Dedifferentiated amniotic fluid mesenchymal stem cell (primary cell): ENCODE data around the gene COQ10B.
"Not testable (repeated sequence)": the region's sequence is repeated elsewhere in the genome, so short reads cannot be mapped to it uniquely, and the experiment has no call there.

Experiments used
- DNase-seq: peaks from one replicate; pipeline ENCODE4 v3.0.0-alpha.2; 2016; ENCODE audit errors: extremely low spot score

The COQ10B gene

DNA sequence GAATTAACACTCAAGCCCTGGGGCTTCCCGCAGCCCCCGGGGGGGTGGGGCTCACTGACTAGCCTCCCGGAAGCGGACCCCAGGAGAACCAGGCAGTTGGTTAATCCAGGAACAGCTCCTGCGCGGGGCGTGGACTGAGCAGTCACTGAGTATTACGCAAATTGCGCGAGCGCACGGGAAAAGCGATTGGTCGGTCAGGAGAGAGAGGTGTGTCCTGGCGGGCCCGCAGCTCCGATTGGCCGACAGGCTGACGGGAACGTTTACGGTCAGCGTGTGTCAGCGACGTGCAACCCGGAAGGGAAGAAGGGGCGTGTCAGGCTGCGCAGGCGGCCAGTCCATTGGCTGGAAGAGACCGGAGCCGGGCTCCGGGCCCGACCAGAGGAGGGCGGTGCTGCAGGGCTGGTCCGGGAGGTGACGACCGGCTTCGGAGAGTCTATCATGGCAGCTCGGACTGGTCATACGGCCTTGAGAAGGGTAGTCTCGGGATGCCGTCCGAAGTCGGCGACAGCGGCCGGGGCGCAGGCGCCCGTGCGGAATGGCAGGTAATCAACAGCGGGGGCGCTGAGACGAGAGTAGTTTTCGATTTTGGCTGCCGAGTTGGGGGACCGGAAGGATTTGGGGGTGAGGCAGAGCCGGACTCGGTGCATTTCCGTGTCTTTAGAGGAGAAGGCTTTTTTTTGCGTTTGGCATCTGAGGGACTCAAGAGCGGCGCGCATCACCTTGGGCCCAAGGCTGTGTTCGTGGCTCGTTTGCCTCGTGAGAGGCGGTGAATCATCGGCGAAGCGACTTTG is at the start of gene COQ10B:
COQ10B (plus strand) TSS at position 430 of the 791 bp plus-strand sequence; CDS start at position 439, 9 bp downstream.
- DNase-seq = peak; percentile 100

DNA sequence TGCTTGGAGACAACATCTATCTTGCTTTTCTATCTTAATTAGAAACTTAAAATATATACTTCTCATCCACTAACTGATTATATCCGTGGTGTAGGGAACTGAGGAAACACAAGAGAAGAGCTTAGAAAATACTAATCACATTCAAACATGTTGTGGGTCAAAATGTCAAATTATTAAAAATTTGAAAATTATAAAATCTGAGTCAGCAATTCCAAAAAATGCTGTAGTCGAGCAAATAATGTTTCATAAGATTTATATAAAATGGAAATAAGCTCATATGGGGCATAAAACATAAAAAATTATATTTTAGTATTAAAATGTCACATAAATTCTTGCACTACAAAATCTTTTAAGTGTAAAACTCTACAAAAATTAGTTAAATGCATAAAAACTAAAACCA is 47.8 kb upstream of the COQ10B start:
- no peak for DNase-seq

DNA sequence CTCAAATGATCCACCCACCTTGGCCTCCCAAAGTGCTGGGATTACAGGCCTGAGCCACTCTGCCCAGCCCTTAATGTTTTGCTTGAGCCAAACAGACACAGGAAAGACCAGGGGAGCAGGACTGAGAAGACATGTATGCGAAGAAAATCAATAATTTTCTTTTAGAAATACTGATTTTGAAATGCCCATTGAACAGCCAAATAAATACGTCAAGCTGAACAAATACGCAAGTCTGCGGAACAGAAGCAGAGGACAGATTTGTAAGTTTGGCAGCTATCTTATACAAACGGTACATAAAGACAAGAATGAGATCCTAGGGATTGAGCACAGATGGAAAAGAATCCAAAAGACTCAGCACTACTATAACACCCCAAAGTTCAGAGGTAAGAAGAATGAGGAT is 39.3 kb upstream of the COQ10B start:
- DNase-seq = no peak

GRCh38 chr2:197414515-197414914 is 38.8 kb upstream of the COQ10B start:
- DNase-seq = no peak

DNA sequence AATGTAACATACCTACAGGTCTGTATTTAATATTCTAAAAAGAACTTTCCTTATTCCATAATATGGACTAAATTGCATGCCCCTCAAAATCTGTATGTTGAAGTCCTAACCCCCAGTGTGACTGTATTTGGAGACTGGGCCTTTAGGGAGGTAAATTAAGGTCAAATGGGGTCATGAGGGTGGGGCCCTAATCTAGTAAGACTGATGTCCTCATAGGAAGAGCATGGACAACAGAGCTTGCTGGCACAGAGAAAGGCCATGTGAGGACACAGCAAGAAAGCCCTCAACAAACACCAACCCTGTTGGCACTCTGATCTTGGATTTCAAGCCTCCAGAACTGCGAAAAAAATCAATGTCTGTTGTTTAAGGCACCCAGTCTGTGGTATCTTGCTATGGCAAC is 37.1 kb upstream of the COQ10B start:
- DNase-seq = no peak

GRCh38 chr2:197419438-197419837 is 33.9 kb upstream of the COQ10B start:
- no peak for DNase-seq

GRCh38 chr2:197423307-197423706 is 30.0 kb upstream of the COQ10B start:
- DNase-seq = no peak

GRCh38 chr2:197425550-197425949 is 27.8 kb upstream of the COQ10B start:
- DNase-seq = no peak

DNA sequence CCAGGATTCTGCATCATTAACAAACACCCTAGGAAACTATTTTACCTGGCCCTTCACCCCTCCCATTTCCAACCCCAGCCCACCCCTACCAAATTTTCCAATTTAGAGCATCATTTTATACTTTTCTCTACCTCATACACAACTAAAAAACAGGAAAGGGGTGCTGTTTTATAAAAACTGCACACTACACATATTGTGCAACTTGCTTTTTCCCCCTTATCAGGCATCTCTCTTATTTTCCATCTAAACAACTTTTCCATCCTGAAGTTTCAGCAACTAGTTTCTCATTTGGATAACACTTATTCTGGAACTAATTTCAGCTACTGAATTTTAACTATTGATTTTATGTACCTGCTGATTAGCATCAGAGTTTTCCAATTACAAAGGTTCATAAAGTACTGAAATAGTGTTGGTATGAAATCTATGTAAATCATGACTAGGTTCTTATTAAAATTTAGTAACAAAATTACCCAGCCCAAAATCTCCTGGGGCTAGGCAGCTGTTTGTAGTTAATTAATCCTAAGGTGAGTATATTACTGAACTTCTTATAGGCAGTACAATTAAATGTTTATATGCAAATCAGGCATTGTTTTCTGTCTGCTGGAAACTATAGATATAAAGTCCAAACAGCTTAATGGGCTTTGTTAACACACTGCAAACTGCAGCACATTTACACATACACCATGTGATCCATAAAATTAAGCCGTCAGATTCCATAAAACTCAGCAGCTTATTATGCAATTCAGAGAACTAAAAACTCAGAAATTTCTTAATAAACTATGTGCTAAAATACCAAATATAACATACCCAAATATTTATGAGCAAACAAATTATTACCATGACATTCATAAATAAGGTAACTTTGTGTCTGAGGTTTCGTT is 26.4 kb upstream of the COQ10B start:
- no peak for DNase-seq

- no peak for DNase-seq
Measured at GRCh38 chr2:197427986-197428385, 25.4 kb upstream of the COQ10B start.

- no peak for DNase-seq
Measured at GRCh38 chr2:197431858-197432257, 21.5 kb upstream of the COQ10B start.

DNA sequence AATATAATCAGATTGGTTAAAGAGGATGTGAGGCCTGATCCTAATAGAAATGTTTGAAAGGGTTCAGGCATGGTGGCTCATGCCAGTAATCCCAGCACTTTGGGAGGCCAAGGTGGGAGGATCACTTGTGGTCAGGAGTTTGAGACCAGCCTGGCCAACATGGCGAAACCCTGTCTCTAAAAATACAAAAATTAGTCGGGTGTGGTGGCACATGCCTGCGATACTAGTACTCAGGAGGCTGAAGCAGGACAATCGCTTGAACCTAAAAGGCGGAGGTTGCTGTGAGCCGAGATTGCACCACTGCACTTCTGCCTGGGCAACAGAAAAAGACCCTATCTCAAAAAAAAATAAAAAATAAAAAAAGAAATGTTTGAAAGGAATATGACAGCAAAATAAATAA is 20.8 kb upstream of the COQ10B start:
- not testable (repeated sequence) for DNase-seq

DNA sequence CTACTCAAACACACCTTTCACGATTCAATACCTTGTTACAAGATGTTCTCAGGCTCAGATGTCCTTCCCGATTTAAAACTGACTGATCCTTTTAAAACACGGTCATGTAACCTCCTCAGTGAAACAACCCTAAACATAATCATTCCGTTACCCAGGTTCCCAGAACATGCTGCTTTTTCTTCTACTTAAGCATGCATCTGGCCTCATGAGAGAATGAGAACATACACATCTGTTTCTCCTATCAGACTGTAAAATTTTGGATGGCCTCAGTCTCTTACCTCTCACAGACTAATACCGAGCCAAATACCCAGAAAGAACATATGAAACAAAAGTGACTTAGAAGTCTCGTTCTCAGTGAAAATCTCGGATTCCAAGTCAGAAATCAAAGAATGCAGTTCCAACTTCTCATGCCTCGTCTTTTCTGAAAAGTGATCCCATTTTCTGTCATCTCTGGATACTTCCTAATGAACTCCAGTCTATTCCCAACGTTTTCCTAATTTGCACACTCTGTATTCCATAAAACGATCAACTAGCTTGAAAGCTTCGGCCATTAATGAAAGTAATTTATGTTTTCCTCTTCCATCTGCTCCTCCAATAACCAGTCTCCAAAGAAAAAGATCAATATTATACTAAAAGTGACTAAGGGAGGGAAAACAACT is 19.4 kb upstream of the COQ10B start:
- DNase-seq = no peak

DNA sequence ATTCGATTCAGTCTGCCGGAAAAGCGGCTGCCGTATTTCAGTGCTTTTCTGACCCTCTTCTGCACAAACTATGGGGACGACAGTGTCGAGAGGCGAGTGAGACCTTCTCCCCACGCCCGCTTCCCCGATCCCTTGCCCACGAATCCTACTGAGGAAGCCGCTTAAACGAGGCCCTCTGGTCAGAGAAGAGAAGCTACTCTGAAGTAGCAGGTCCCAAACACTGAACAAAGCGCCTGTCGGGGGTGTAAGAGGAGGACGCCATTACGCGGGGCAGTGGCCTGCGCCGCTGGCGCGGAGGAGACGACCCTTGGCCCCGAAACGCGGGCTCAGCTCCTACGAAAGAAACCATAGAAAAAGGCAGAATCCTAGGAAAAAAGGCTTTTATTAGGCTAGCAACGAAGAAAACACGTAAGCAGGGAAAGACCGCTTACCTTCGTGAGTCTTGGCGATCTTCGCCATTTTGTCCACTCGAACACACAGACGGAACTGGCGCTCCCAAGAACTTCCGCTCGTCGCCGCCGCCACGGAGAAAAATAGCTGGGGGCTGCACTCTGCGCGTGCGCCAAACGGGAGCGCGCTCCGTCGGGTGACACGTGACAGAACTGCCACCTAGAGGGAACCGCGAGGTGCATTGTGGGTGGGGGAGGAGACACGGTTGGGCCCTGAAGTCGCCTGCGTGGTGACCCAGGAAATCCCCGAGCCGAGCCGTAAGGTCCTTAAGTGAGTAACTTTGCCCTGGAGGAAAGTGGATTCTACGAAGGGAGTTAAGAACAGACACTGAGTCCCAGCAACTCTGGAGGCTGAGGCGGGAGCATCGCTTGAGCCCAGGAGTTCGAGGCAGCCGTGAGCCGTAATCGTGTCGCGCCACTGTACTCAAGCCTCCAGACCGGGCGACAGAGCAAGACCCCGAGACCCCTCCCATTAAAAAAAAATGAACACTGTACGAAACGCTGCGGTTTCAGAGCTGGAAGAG is 18.5 kb upstream of the COQ10B start, which contains the start of gene SF3B1:
SF3B1 (minus strand) TSS at position 488 of the 973 bp plus-strand sequence; CDS start at position 459, 29 bp downstream.
- DNase-seq = peak; percentile 96

GRCh38 chr2:197435598-197436420 is 17.5 kb upstream of the COQ10B start:
- no peak for DNase-seq

DNA sequence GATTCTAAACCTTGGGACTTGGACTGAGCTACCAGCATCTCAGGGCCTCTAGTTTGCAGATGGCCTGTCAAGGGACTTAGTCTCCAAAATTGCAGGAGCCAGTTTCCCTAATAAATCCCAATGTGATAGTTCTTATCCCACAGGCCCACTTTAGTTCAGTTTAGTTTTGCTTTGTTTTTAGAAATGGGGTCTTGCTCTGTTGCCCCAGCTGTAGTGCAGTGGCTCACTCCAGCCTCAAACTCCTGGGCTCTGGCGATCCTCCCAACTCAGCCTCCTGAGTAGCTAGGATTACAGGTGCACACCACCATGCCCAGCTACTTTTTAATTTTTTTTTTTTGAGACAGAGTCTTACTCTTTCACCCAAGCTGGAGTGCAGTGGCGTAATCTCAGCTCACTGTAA is 16.0 kb upstream of the COQ10B start:
- no peak for DNase-seq

DNA sequence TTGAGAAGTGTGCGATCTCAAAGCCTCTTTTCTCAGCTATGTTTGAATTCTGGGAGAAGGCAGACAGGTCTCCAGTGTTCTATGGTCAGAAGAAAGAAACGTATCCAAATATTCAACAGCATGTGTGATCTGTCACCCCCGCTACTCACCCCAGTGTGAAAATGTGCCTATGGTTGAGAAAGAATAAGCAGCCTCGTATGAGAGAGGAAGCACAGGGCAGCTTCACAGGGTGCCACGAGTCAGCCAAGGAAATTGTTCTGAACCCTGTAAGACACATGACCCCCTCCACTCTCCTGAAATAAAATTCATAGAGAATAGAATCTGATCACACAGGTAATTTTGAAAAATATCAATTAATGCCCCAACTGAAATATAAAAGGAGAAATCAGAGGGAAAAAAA is 10.5 kb upstream of the COQ10B start:
- no peak for DNase-seq

GRCh38 chr2:197445746-197446145 is 7.6 kb upstream of the COQ10B start:
- no peak for DNase-seq

- no peak for DNase-seq
Measured at GRCh38 chr2:197446844-197447243, 6.5 kb upstream of the COQ10B start.

- DNase-seq = no peak
Measured at GRCh38 chr2:197450465-197450864, 2.9 kb upstream of the COQ10B start.
